ENCODE data around the gene RSRP1. TPM values are rescaled to one million over a fixed set of nuclear protein-coding genes. Genes with fewer than 3 reads are reported as not detected.

Gene RSRP1
- total and polyA plus RNA-seq, 2 of the 13 experiments (the other 11 are each of a cell fraction or from before 2014, with no cell fraction given), result 43.9 to 52.8 TPM

GRCh38 chr1:25198663-25199252 is 48.5 kb downstream of the RSRP1 start (continued):
- peak; percentile 29; the same call in 1 of the 2 replicates for TF ChIP-seq ARID5B (CRISPR knock-in tag; IDR thresholded peaks at IDR 0.05)
- no peak for TF ChIP-seq FOXA1 (IDR thresholded peaks at IDR 0.05)
- peak; percentile 61 for TF ChIP-seq FOXA1 (CRISPR knock-in tag; IDR thresholded peaks at IDR 0.05)
- TF ChIP-seq KIAA2018 (CRISPR knock-in tag; IDR thresholded peaks at IDR 0.05; ENCODE audit: borderline replicate concordance), result no peak
- no peak for TF ChIP-seq ZBTB14 (CRISPR knock-in tag; IDR thresholded peaks at IDR 0.05)
- TF ChIP-seq ARID2 (CRISPR knock-in tag; IDR thresholded peaks at IDR 0.05; ENCODE audit: borderline replicate concordance), result no peak
- TF ChIP-seq PHF8 (CRISPR knock-in tag; IDR thresholded peaks at IDR 0.05), result no peak
- TF ChIP-seq KLF6 (CRISPR knock-in tag; IDR thresholded peaks at IDR 0.05), result 0 out of 2 replicates have a peak, but pooled peaks have one; percentile 15
- no peak for TF ChIP-seq ZNF3 (CRISPR knock-in tag; IDR thresholded peaks at IDR 0.05)
- TF ChIP-seq SMC3 (IDR thresholded peaks at IDR 0.05; ENCODE audit: low read length), result 0 out of 2 replicates have a peak, but pooled peaks have one; percentile 12
- 0 out of 2 replicates have a peak, but pooled peaks have one; percentile 39 for TF ChIP-seq MIXL1 (CRISPR knock-in tag; IDR thresholded peaks at IDR 0.05)
- TF ChIP-seq ZFP62 (CRISPR knock-in tag; IDR thresholded peaks at IDR 0.05), result no peak
- peak; percentile 44 for TF ChIP-seq FOXA3 (CRISPR knock-in tag; IDR thresholded peaks at IDR 0.05)
- TF ChIP-seq REPIN1 (CRISPR knock-in tag; IDR thresholded peaks at IDR 0.05; ENCODE audit: borderline replicate concordance, low read depth), result no peak
- TF ChIP-seq ZNF75D (CRISPR knock-in tag; IDR thresholded peaks at IDR 0.05; ENCODE audit: borderline replicate concordance), result no peak
- no peak for TF ChIP-seq ATAD3A (CRISPR knock-in tag; IDR thresholded peaks at IDR 0.05)
